Neural progenitor cell (in vitro differentiated cells): ENCODE data around the gene C1orf74.

Source experiments
- EZH2 ChIP-seq: fragments of 200-600 bp; sonication (generic); IDR thresholded peaks from 2 replicates; pipeline ENCODE4 v1.6.1; 2017; ENCODE audit warnings: antibody characterized with exemption, mild to moderate bottlenecking, moderate library complexity
- EZH2phosphoT487 ChIP-seq: fragments of 200-600 bp; sonication (generic); IDR thresholded peaks from 2 replicates; pipeline ENCODE4 v1.6.1; 2017; ENCODE audit warnings: antibody characterized with exemption
- TF ChIP-seq, protein P1 (sequence below): fragments of 200-600 bp; sonication (generic); IDR thresholded peaks from 2 replicates; pipeline ENCODE4 v1.5.1; 2017; ENCODE audit warnings: antibody characterized with exemption, mild to moderate bottlenecking

DNA sequence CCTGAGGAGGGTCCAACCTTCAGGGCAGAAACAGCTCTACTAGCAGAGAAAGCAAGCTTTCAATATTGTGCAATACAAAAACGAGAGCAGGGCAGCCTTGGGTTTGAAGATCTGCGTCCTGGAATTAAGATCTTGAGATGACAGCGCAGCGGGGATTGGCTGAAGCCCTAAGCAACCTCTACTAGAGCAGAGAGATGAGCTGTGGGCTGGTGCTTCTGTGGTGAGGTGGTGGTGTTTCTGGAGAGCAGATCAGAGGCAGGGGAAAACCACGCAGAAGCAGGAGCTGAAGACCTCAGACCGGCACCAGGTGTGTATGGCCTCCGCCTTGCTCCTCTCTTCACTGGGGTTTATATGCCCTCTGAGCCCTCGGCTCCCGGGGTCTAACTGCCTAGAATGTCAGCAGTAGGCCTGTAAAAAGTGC lies 16.0 kb downstream of the C1orf74 start:
- TF ChIP-seq, protein P1, sequence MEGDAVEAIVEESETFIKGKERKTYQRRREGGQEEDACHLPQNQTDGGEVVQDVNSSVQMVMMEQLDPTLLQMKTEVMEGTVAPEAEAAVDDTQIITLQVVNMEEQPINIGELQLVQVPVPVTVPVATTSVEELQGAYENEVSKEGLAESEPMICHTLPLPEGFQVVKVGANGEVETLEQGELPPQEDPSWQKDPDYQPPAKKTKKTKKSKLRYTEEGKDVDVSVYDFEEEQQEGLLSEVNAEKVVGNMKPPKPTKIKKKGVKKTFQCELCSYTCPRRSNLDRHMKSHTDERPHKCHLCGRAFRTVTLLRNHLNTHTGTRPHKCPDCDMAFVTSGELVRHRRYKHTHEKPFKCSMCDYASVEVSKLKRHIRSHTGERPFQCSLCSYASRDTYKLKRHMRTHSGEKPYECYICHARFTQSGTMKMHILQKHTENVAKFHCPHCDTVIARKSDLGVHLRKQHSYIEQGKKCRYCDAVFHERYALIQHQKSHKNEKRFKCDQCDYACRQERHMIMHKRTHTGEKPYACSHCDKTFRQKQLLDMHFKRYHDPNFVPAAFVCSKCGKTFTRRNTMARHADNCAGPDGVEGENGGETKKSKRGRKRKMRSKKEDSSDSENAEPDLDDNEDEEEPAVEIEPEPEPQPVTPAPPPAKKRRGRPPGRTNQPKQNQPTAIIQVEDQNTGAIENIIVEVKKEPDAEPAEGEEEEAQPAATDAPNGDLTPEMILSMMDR, result no peak
- TF ChIP-seq EZH2 (no peak), EZH2phosphoT487 (no peak)
